Fibroblast of lung (primary cell): ENCODE data around the gene HDAC4.

Experiments
- EZH2 ChIP-seq: IDR thresholded peaks from 2 replicates; pipeline ENCODE4 v1.5.1; 2012; ENCODE audit warnings: low read length, control low read depth, mild to moderate bottlenecking; ENCODE audit errors: missing control alignments
- TF ChIP-seq, protein P1 (sequence below), 2 donors: IDR thresholded peaks in 1 of 2; conservative IDR thresholded peaks in 1 of 2; 1 replicate in 1 of 2; 2 replicates in 1 of 2; pipeline ENCODE4 v1.5.1; 2011 to 2012; ENCODE audit warnings: low read length in 2 of 2, control low read depth in 1 of 2, inconsistent platforms in 1 of 2, low read depth in 1 of 2, mild to moderate bottlenecking in 1 of 2

- no peak for TF ChIP-seq EZH2
- TF ChIP-seq, protein P1, sequence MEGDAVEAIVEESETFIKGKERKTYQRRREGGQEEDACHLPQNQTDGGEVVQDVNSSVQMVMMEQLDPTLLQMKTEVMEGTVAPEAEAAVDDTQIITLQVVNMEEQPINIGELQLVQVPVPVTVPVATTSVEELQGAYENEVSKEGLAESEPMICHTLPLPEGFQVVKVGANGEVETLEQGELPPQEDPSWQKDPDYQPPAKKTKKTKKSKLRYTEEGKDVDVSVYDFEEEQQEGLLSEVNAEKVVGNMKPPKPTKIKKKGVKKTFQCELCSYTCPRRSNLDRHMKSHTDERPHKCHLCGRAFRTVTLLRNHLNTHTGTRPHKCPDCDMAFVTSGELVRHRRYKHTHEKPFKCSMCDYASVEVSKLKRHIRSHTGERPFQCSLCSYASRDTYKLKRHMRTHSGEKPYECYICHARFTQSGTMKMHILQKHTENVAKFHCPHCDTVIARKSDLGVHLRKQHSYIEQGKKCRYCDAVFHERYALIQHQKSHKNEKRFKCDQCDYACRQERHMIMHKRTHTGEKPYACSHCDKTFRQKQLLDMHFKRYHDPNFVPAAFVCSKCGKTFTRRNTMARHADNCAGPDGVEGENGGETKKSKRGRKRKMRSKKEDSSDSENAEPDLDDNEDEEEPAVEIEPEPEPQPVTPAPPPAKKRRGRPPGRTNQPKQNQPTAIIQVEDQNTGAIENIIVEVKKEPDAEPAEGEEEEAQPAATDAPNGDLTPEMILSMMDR (conservative IDR thresholded peaks at IDR 0.05 in 1 of 2, IDR thresholded peaks at IDR 0.05 in 1 of 2; ENCODE audit: low read depth in 1 of 2, low read length in 2 of 2), result no peak
Observed at GRCh38 chr2:239386872-239387445, 13.9 kb downstream of the HDAC4 start.
